Endothelial cell of umbilical vein (primary cell): ENCODE measurements around the gene GPR135. TPM values are rescaled to one million over a fixed set of nuclear protein-coding genes. Genes with fewer than 3 reads are reported as not detected.
A peak's percentile ranks its signal among the peaks of the same experiment; 100 is the strongest.

Source experiments
- BruUV-seq: library from RNA; stranded (reverse); fragments of 400-500 nt; replicated peaks from 2 replicates; lab custom pipeline; 2021; lab: Mats Ljungman, UMichigan
- CTCF ChIA-PET: fragments of 300-600, 350-600 bp; sonication (Branson Sonifier 250); formaldehyde crosslinking; loops from one replicate; lab custom pipeline; 2021; ENCODE audit warnings: antibody characterized with exemption, inconsistent platforms; lab: Charles Lee
- POLR2A ChIA-PET: fragments of 300-600, 350-600 bp; sonication (Branson Sonifier 250); formaldehyde crosslinking; loops from one replicate; lab custom pipeline; 2021; ENCODE audit warnings: antibody characterized with exemption, inconsistent platforms; lab: Charles Lee
- DNase-seq: peaks from one replicate; pipeline ENCODE4 v3.0.0-alpha.2; 2011; ENCODE audit warnings: low read depth, low spot score
- FAIRE-seq: peaks from 2 replicates; lab custom pipeline; 2011; peaks lifted over from hg19 to GRCh38; lab: Jason Lieb, UNC
- H2AFZ ChIP-seq: 2 replicates; pipeline ENCODE4 v1.6.0; 2012; ENCODE audit warnings: low read depth, low read length, control low read depth, inconsistent platforms
- H3K27ac ChIP-seq: 2 replicates; pipeline ENCODE4 v1.5.1; 2011; ENCODE audit warnings: low read depth, mild to moderate bottlenecking, control low read depth, low read length, moderate library complexity; ENCODE audit not compliant: insufficient read depth
- H3K27me3 ChIP-seq, 2 experiments: 2 replicates each; pipeline versions ENCODE4 v1.6.0 to v1.6.1; 2011; ENCODE audit warnings: low read length in 2 of 2, mixed read lengths in 1 of 2; ENCODE audit not compliant: control insufficient read depth in 2 of 2, insufficient read depth in 2 of 2
- H3K36me3 ChIP-seq, 2 experiments: 2 replicates in 1 of 2; 3 replicates in 1 of 2; pipeline ENCODE4 v1.5.1; 2011; ENCODE audit warnings: low read length in 2 of 2, mild to moderate bottlenecking in 1 of 2, moderate library complexity in 1 of 2; ENCODE audit not compliant: control insufficient read depth in 2 of 2, insufficient read depth in 2 of 2; ENCODE audit errors: extremely low read depth in 1 of 2
- H3K4me1 ChIP-seq: 3 replicates; pipeline ENCODE4 v1.5.1; 2011; ENCODE audit warnings: mild to moderate bottlenecking, low read length; ENCODE audit not compliant: control insufficient read depth, insufficient read depth; ENCODE audit errors: extremely low read depth
- H3K4me2 ChIP-seq: 2 replicates; pipeline ENCODE4 v1.6.1; 2011; ENCODE audit warnings: low read length, control low read depth, mixed read lengths; ENCODE audit not compliant: insufficient read depth
- H3K4me3 ChIP-seq, 3 experiments: fragments of 200-600 bp in 1 of 3; sonication (generic), shearing (Covaris generic) in 1 of 3; replicated peaks in 1 of 3; 2 replicates each; pipeline ENCODE4 v1.5.1; 2011 to 2016; ENCODE audit warnings: control low read depth in 3 of 3, low read length in 3 of 3, mild to moderate bottlenecking in 2 of 3, inconsistent platforms in 1 of 3, low read depth in 1 of 3, moderate library complexity in 1 of 3; ENCODE audit not compliant: insufficient read depth in 1 of 3
- H3K79me2 ChIP-seq: 2 replicates; pipeline ENCODE4 v1.6.0; 2012; ENCODE audit warnings: low read length, inconsistent platforms; ENCODE audit not compliant: control insufficient read depth, insufficient read depth
- H3K9ac ChIP-seq: replicated peaks from 2 replicates; pipeline ENCODE3; 2011; ENCODE audit warnings: low read length, control low read depth; ENCODE audit not compliant: insufficient read depth; ENCODE audit errors: extremely low read depth
- H3K9me1 ChIP-seq: replicated peaks from 3 replicates; pipeline ENCODE4 v1.6.0; 2011; ENCODE audit warnings: mild to moderate bottlenecking, low read length; ENCODE audit not compliant: control insufficient read depth, insufficient read depth; ENCODE audit errors: extremely low read depth
- H3K9me3 ChIP-seq: replicated peaks from 2 replicates; pipeline ENCODE4 v1.5.1; 2012; ENCODE audit warnings: low read length, inconsistent platforms; ENCODE audit not compliant: control insufficient read depth, insufficient read depth
- H4K20me1 ChIP-seq: replicated peaks from 2 replicates; pipeline ENCODE3; 2011; ENCODE audit warnings: mild to moderate bottlenecking, low read length; ENCODE audit not compliant: control insufficient read depth, insufficient read depth; ENCODE audit errors: extremely low read depth
- CTCF ChIP-seq, 2 donors: IDR thresholded peaks; 1 replicate in 1 of 2; 2 replicates in 1 of 2; pipeline ENCODE4 v1.5.1; 2011; ENCODE audit warnings: low read length in 2 of 2, mild to moderate bottlenecking in 2 of 2, moderate library complexity in 2 of 2, control low read depth in 1 of 2, inconsistent platforms in 1 of 2, low read depth in 1 of 2; ENCODE audit not compliant: insufficient read depth in 1 of 2; ENCODE audit errors: extremely low read depth in 1 of 2
- EZH2 ChIP-seq: IDR thresholded peaks from 2 replicates; pipeline ENCODE4 v1.6.1; 2012; ENCODE audit warnings: borderline replicate concordance, low read depth, mild to moderate bottlenecking, moderate library complexity, low read length, inconsistent platforms; ENCODE audit not compliant: severe bottlenecking
- FOS ChIP-seq: IDR thresholded peaks from 2 replicates; pipeline ENCODE4 v1.6.1; 2011; ENCODE audit warnings: mild to moderate bottlenecking, low read length, moderate library complexity, borderline replicate concordance; ENCODE audit not compliant: insufficient read depth
- GATA2 ChIP-seq: IDR thresholded peaks from 2 replicates; pipeline ENCODE4 v1.7.0; 2011; ENCODE audit warnings: low read depth, mild to moderate bottlenecking, moderate library complexity, mixed read lengths, low read length; ENCODE audit not compliant: insufficient read length, insufficient read depth
- MAX ChIP-seq: IDR thresholded peaks from 2 replicates; pipeline ENCODE4 v1.6.1; 2011; ENCODE audit not compliant: insufficient read depth, insufficient read length
- MYC ChIP-seq: IDR thresholded peaks from one replicate; pipeline ENCODE4 v1.6.1; 2011; ENCODE audit warnings: mild to moderate bottlenecking, low read depth, low read length
- POLR2A ChIP-seq: IDR thresholded peaks from 2 replicates; pipeline ENCODE4 v1.6.1; 2012; ENCODE audit warnings: low read depth, mild to moderate bottlenecking, control low read depth, low read length
- POLR2AphosphoS5 ChIP-seq: IDR thresholded peaks from 2 replicates; pipeline ENCODE4 v1.6.1; 2012; ENCODE audit warnings: low read depth, mild to moderate bottlenecking, control low read depth, low read length, moderate library complexity; ENCODE audit not compliant: insufficient read depth
- dilution Hi-C: fragments of 300-500 bp; cut with MboI; formaldehyde crosslinking; loops from one replicate; pipeline ENCODE4 v1.15.0; 2019; ENCODE audit warnings: low sequenced_read_pairs; ENCODE audit not compliant: extremely low pct_ligation_motif_present
- intact Hi-C: fragments of 100-400 bp; cut with micrococcal nuclease; formaldehyde crosslinking; loops from one replicate; pipeline ENCODE4 v1.10.0; 2022
- polyA plus RNA-seq, 4 experiments: library from polyadenylated mRNA; depleted of rRNA in 3 of 4; stranded (reverse) in 3 of 4; unstranded in 1 of 4; fragments of >200 nt; gene quantifications; 2 replicates each; pipeline versions ENCODE4 v1.2.1 to v1.2.3, GENCODE V29; 2011 to 2012; ENCODE audit warnings: missing spikeins in 1 of 4
- total RNA-seq: library from RNA; stranded (reverse); gene quantifications from 2 replicates; pipeline ENCODE4 v1.2.3, GENCODE V29; 2021

GPR135 gene
- total and polyA plus RNA-seq, 2 donors (not counting 3 experiments of a cell fraction or from before 2014, with no cell fraction given) = 0.80 to 3.4 TPM

DNA sequence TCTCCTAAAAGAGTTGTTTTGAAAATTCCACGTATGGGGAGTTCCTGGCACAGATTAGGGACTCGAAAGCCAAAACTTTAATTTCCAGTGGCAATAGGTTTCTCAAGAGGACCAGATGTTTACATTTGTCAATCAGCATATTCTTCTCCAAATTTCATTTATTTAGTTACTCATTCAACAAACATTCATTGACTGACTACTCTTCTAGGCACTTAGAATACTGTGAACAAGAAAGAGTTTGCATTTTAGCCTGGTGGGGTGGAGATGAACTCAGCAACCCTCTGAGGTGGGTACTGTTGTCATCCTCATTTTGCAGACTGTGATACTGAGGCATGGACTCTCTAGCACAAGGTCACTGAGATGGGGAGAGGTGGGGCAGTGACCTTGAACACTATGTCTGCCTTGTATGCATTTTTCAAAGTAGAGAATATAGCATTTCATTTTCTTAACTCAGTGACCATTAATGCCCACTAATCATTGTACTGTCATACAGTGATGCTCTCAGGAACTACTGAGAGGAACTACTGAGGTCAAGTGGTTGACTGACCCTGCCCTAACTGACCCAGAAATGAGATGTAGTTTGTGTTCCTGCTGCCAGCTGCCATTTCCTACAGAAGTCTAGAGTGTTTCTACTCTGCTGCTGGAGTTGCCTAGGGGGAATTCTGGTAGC, 16.8 kb upstream of the GPR135 start:
- intact Hi-C loops = loop anchor here (1.0 to 5.0 kb wide), 5 partner anchors 17 to 765 kb away; partner anchors contain the start of genes GPR135, PCNX4 and PPM1A

More for the DNA sequence above, 16.8 kb upstream of the GPR135 start:
- FAIRE-seq (no peak), DNase-seq (peak; percentile 5)
- peak overlapping the region in 2 of 3 experiments; percentile 24 to 98 for H3K4me3 ChIP-seq
- H3K36me3 ChIP-seq = peaks cover 0 to 2% of the 10 kb centered on the region in 2 experiments
- H3K27ac ChIP-seq = peak overlapping the region; percentile 80
- CTCF ChIA-PET = interaction anchor here (0.8 to 2.5 kb wide), 3 partner anchors 9 to 18 kb away, joined by 3 to 18 read pairs (median 6); no protein-coding TSS in a partner anchor
- H3K4me2 ChIP-seq = peak overlapping the region; percentile 93
- H3K9me1 ChIP-seq = no peaks in the 10 kb centered on the region
- peaks cover 31% of the 10 kb centered on the region for H3K4me1 ChIP-seq
- no peaks in the 10 kb centered on the region for H3K9me3 ChIP-seq
- BruUV-seq = no TSS peak
- no peaks in the 10 kb centered on the region for H4K20me1 ChIP-seq
- H2AFZ ChIP-seq = no peak overlapping the region
- H3K79me2 ChIP-seq = peaks cover 66% of the 10 kb centered on the region
- peak overlapping the region; percentile 97 for H3K9ac ChIP-seq
- dilution Hi-C loops = no loop called here
- POLR2A ChIA-PET = no interaction called here
- H3K27me3 ChIP-seq = no peaks in the 10 kb centered on the region
- TF ChIP-seq POLR2AphosphoS5 (no peak), MAX (no peak), EZH2 (no peak), FOS (no peak), GATA2 (no peak), CTCF (IDR thresholded peaks at IDR 0.05; ENCODE audit: extremely low read depth in 1 of 2, insufficient read depth in 1 of 2, low read depth in 1 of 2, low read length in 2 of 2) (no peak), POLR2A (no peak), MYC (no peak)
